NCI-H146 (cell line): ENCODE data around the gene BMPR1A.
A peak's percentile ranks its signal among the peaks of the same experiment; 100 is the strongest.
"Not testable (repeated sequence)": the region's sequence is repeated elsewhere in the genome, so short reads cannot be mapped to it uniquely, and the experiment has no call there.

Source experiments
- DNase-seq: peaks from one replicate; lab custom pipeline; 2025; lab: John Stamatoyannopoulos, UW

BMPR1A gene

GRCh38 chr10:86888585-86889381 is 132.4 kb downstream of the BMPR1A start:
- no peak for DNase-seq

GRCh38 chr10:86889997-86890396 is 133.6 kb downstream of the BMPR1A start:
- DNase-seq, result no peak

- no peak for DNase-seq
Observed at GRCh38 chr10:86898511-86898910, 142.1 kb downstream of the BMPR1A start.

- DNase-seq, result no peak
Observed at GRCh38 chr10:86899132-86899531, 142.7 kb downstream of the BMPR1A start.

GRCh38 chr10:86899670-86900276 is 143.4 kb downstream of the BMPR1A start:
- DNase-seq, result peak; percentile 68

- no peak for DNase-seq
Observed at GRCh38 chr10:86900955-86901354, 144.5 kb downstream of the BMPR1A start.

GRCh38 chr10:86904600-86904999 is 148.2 kb downstream of the BMPR1A start:
- no peak for DNase-seq

- DNase-seq, result no peak
Observed at GRCh38 chr10:86905429-86905828, 149.0 kb downstream of the BMPR1A start.

GRCh38 chr10:86914734-86915133 is 158.3 kb downstream of the BMPR1A start:
- DNase-seq, result no peak

GRCh38 chr10:86918022-86918471 is 161.6 kb downstream of the BMPR1A start:
- peak; percentile 29 for DNase-seq

GRCh38 chr10:86922553-86922961 is 166.1 kb downstream of the BMPR1A start:
- DNase-seq, result no peak

- no peak for DNase-seq
Observed at GRCh38 chr10:86929468-86930380, 173.3 kb downstream of the BMPR1A start.

- no peak for DNase-seq
Observed at GRCh38 chr10:86931872-86932271, 175.5 kb downstream of the BMPR1A start.

GRCh38 chr10:86932674-86933073 is 176.3 kb downstream of the BMPR1A start:
- DNase-seq, result no peak

GRCh38 chr10:86934162-86934711 is 177.8 kb downstream of the BMPR1A start:
- peak; percentile 52 for DNase-seq

GRCh38 chr10:86936661-86937501 is 180.5 kb downstream of the BMPR1A start:
- DNase-seq, result peak; percentile 62

GRCh38 chr10:86937502-86938154 is 181.2 kb downstream of the BMPR1A start:
- no peak for DNase-seq

GRCh38 chr10:86938260-86938659 is 181.8 kb downstream of the BMPR1A start:
- no peak for DNase-seq

- not testable (repeated sequence) for DNase-seq
Observed at GRCh38 chr10:86940076-86940475, 183.7 kb downstream of the BMPR1A start.

GRCh38 chr10:86940677-86941076 is 184.3 kb downstream of the BMPR1A start:
- DNase-seq, result no peak

- no peak for DNase-seq
Observed at GRCh38 chr10:86941426-86941825, 185.0 kb downstream of the BMPR1A start.
